K562 (cell line): Measurements from ENCODE around the gene DOCK7. TPM values are rescaled to one million over a fixed set of nuclear protein-coding genes. Genes with fewer than 3 reads are reported as not detected.

ENCODE experiments used
- ATAC-seq: fragments of 200-7000 bp; cut with Tn5 transposase; 3 replicates; pipeline ENCODE4 v1.9.1; 2020; ENCODE audit warnings: moderate library complexity
- BruUV-seq: library from RNA; stranded (reverse); fragments of 400-500 nt; replicated peaks from 2 replicates; lab custom pipeline; 2021; lab: Mats Ljungman, UMichigan
- CTCF ChIA-PET: fragments of 300-600 bp; formaldehyde crosslinking; extraction: SDS; loops from one replicate; lab custom pipeline; 2021; ENCODE audit warnings: low intra/inter-chr PET ratio; lab: Yijun Ruan, JAX
- POLR2A ChIA-PET: fragments of 300-600, 350-650 bp; sonication (Branson Sonifier 250); formaldehyde crosslinking; extraction: SDS; loops from one replicate; lab custom pipeline; 2021; ENCODE audit warnings: antibody characterized with exemption, inconsistent platforms; lab: Yijun Ruan, JAX
- DNase-seq, 4 experiments: peaks; one replicate each; pipeline versions ENCODE4 v3.0.0 to v3.0.0-alpha.2; 2011 to 2018; ENCODE audit warnings: low spot score in 3 of 4, mixed read lengths in 3 of 4; ENCODE audit errors: extremely low read depth in 1 of 4
- FAIRE-seq: peaks from 2 replicates; lab custom pipeline; 2011; peaks lifted over from hg19 to GRCh38; lab: Jason Lieb, UNC
- H2AFZ ChIP-seq: 2 replicates; pipeline ENCODE4 v1.6.0; 2011; ENCODE audit warnings: low read depth, low read length, control low read depth, inconsistent platforms
- H3K27ac ChIP-seq: fragments of 200-600 bp; 3 replicates; pipeline ENCODE4 v1.8.0; 2011; ENCODE audit warnings: low read depth, mild to moderate bottlenecking, control low read depth, inconsistent platforms, low read length, moderate library complexity, mixed read lengths; ENCODE audit errors: extremely low read depth
- H3K27me3 ChIP-seq, 2 experiments: fragments of 300-600 bp in 1 of 2; 2 replicates in 1 of 2; 3 replicates in 1 of 2; pipeline versions ENCODE4 v1.6.0 to v1.8.0; 2011; ENCODE audit warnings: inconsistent platforms in 2 of 2, low read length in 2 of 2, mild to moderate bottlenecking in 1 of 2, mixed read lengths in 1 of 2, moderate library complexity in 1 of 2; ENCODE audit not compliant: control insufficient read depth in 2 of 2, insufficient read depth in 2 of 2
- H3K36me3 ChIP-seq: fragments of 300-600 bp; 3 replicates; pipeline ENCODE4 v1.8.0; 2011; ENCODE audit warnings: mild to moderate bottlenecking, low read length, inconsistent platforms; ENCODE audit not compliant: control insufficient read depth, insufficient read depth
- H3K4me1 ChIP-seq, 2 experiments: fragments of 200-600 bp in 1 of 2; replicated peaks in 1 of 2; 2 replicates in 1 of 2; 3 replicates in 1 of 2; pipeline versions ENCODE4 v1.5.1 to v1.8.0; 2011; ENCODE audit warnings: inconsistent platforms in 2 of 2, low read length in 2 of 2, mild to moderate bottlenecking in 1 of 2, mixed read lengths in 1 of 2, moderate library complexity in 1 of 2; ENCODE audit not compliant: control insufficient read depth in 2 of 2, insufficient read depth in 2 of 2
- H3K4me2 ChIP-seq: 2 replicates; pipeline ENCODE4 v1.6.1; 2011; ENCODE audit warnings: low read length, control low read depth, inconsistent platforms, mixed read lengths; ENCODE audit not compliant: insufficient read depth
- H3K4me3 ChIP-seq: fragments of 200-600 bp; sonication (generic), shearing (Covaris generic); 2 replicates; pipeline ENCODE4 v1.5.1; 2016; ENCODE audit warnings: control low read depth, inconsistent platforms
- H3K79me2 ChIP-seq: fragments of 200-600 bp; 3 replicates; pipeline ENCODE4 v1.8.0; 2011; ENCODE audit warnings: low read length, inconsistent platforms; ENCODE audit not compliant: control insufficient read depth, insufficient read depth
- H3K9ac ChIP-seq, 2 experiments: 2 replicates each; pipeline versions ENCODE4 v1.6.0 to v1.6.1; 2011; ENCODE audit warnings: low read depth in 2 of 2, low read length in 2 of 2, control low read depth in 1 of 2, inconsistent platforms in 1 of 2, mild to moderate bottlenecking in 1 of 2, mixed read lengths in 1 of 2; ENCODE audit not compliant: insufficient read depth in 1 of 2
- H3K9me1 ChIP-seq: one replicate; pipeline ENCODE4 v1.6.0; 2011; ENCODE audit warnings: inconsistent platforms, mild to moderate bottlenecking, low read length, moderate library complexity; ENCODE audit not compliant: control insufficient read depth, insufficient read depth
- H3K9me3 ChIP-seq: replicated peaks from 2 replicates; pipeline ENCODE4 v1.5.1; 2011; ENCODE audit warnings: low read depth, low read length, inconsistent platforms; ENCODE audit not compliant: control insufficient read depth, insufficient read depth
- H4K20me1 ChIP-seq: replicated peaks from 2 replicates; pipeline ENCODE4 v1.6.1; 2011; ENCODE audit warnings: low read length, inconsistent platforms, mixed read lengths; ENCODE audit not compliant: control insufficient read depth, insufficient read depth
- ATF1 ChIP-seq, 2 experiments: fragments of 450-650 bp in 1 of 2; IDR thresholded peaks; 2 replicates each; pipeline ENCODE4 v1.6.1; 2016; ENCODE audit warnings: missing compliant biosample characterization in 1 of 2, missing genetic modification characterization in 1 of 2
- GTF2E2 ChIP-seq: fragments of 200-800 bp; sonication (Bioruptor generic); IDR thresholded peaks from 2 replicates; pipeline ENCODE4 v1.6.1; 2016; ENCODE audit warnings: missing genetic modification characterization, missing compliant biosample characterization
- SIN3A ChIP-seq, 2 experiments: fragments of 150-350 bp in 1 of 2; IDR thresholded peaks; 2 replicates each; pipeline ENCODE4 v1.6.1; 2011 to 2016; ENCODE audit warnings: borderline replicate concordance in 2 of 2, low read depth in 2 of 2, low read length in 2 of 2, mild to moderate bottlenecking in 2 of 2, moderate library complexity in 2 of 2; ENCODE audit not compliant: control insufficient read depth in 1 of 2
- ZFPM2 ChIP-seq: fragments of 250-450 bp; sonication (Bioruptor Pico); IDR thresholded peaks from 2 replicates; pipeline ENCODE4 v1.5.1; 2022; ENCODE audit warnings: mild to moderate bottlenecking
- ZNF23 ChIP-seq: fragments of 250-450 bp; sonication (Bioruptor Pico); IDR thresholded peaks from 2 replicates; pipeline ENCODE4 v1.4.0; 2020; ENCODE audit warnings: mild to moderate bottlenecking
- ZNF609 ChIP-seq: sonication (generic); formaldehyde crosslinking; IDR thresholded peaks from 2 replicates; pipeline ENCODE4 v1.8.1; 2023; ENCODE audit warnings: missing genetic modification reagents, mild to moderate bottlenecking, borderline replicate concordance
- WGBS: fragments of 100-300 bp; shearing (Covaris generic); methylation state at CpG from one replicate; pipeline ENCODE4 v1.1.6; 2016; ENCODE audit warnings: low coverage, mixed read lengths; ENCODE audit not compliant: insufficient coverage; ENCODE audit errors: missing lambda C conversion rate; 5-methylcytosine and 5-hydroxymethylcytosine counted together
- in situ Hi-C: fragments of 300-500 bp; cut with MboI; formaldehyde crosslinking; loops from 4 replicates; pipeline ENCODE4 v1.15.0; 2018; ENCODE audit warnings: inconsistent platforms, mixed read lengths
- intact Hi-C: fragments of 100-400 bp; cut with micrococcal nuclease; formaldehyde crosslinking; loops from 2 replicates; pipeline ENCODE4 v1.14.2; 2022
- polyA plus RNA-seq, 8 experiments: library from polyadenylated mRNA; depleted of rRNA in 4 of 8; stranded (reverse) in 5 of 8; unstranded in 3 of 8; fragments of >200 nt; fragmentation: Nextera tagmentation in 2 of 8; fragmentation: Illumina TruSeq in 1 of 8; extraction: Ambion mirVana in 2 of 8; extraction: Trizol in 1 of 8; gene quantifications; 2 replicates each; pipeline versions ENCODE4 v1.2.1 to v1.2.3, GENCODE V29; 2011 to 2014; ENCODE audit warnings: inconsistent platforms in 1 of 8, missing spikeins in 1 of 8
- total RNA-seq, 7 experiments: library from RNA; depleted of rRNA in 6 of 7; stranded (reverse); fragments of >200 nt in 6 of 7; fragmentation: Illumina TruSeq in 2 of 7; extraction: Trizol in 2 of 7; gene quantifications; 2 replicates each; pipeline versions ENCODE4 v1.2.1 to v1.2.3, GENCODE V29; 2011 to 2021; ENCODE audit warnings: low replicate concordance in 1 of 7

The DOCK7 gene
- total and polyA plus RNA-seq, 9 of the 15 experiments (the other 6 are each of a cell fraction or from before 2014, with no cell fraction given): 4.9 to 35.1 (median 12.6) TPM

- DNase-seq: no peak
- no TSS peak for BruUV-seq
- intact Hi-C loops: no loop called here
- TF ChIP-seq SIN3A (IDR thresholded peaks at IDR 0.05; ENCODE audit: borderline replicate concordance in 2 of 2, control insufficient read depth in 1 of 2, low read depth in 2 of 2, low read length in 2 of 2) (no peak), ATF1 (CRISPR knock-in tag; IDR thresholded peaks at IDR 0.05) (no peak), ATF1 (tag; IDR thresholded peaks at IDR 0.05) (no peak), GTF2E2 (tag) (no peak), ZNF23 (CRISPR knock-in tag) (no peak), ZNF609 (CRISPR knock-in tag) (no peak), ZFPM2 (CRISPR knock-in tag) (no peak)
- TF ChIP-seq, all 486 proteins: peak for 0
- WGBS: 5% methylated on average over 2 of the region's 3 CpGs
- in situ Hi-C loops: no loop called here
- Histone ChIP-seq H3K36me3 (no peaks in the 10 kb centered on the region), H3K9me3 (no peaks in the 10 kb centered on the region), H3K27me3 (peaks cover 0 to 2% of the 10 kb centered on the region in 2 experiments; a peak in 2 of 5 replicates), H4K20me1 (no peaks in the 10 kb centered on the region), H2AFZ (no peak overlapping the region), H3K4me2 (no peak overlapping the region), H3K4me3 (no peak overlapping the region), H3K9ac (no peak overlapping the region), H3K9me1 (no peaks in the 10 kb centered on the region), H3K27ac (no peak overlapping the region), H3K79me2 (no peaks in the 10 kb centered on the region), H3K4me1 (peaks cover 0 to 4% of the 10 kb centered on the region in 2 experiments; a peak in 1 of 5 replicates)
- no peak for ATAC-seq
- no peak for FAIRE-seq
- ChIA-PET CTCF (no interaction called here), POLR2A (interaction anchor here (1.7 kb wide), 1 partner anchor 185 kb away, joined by 3 read pairs; no protein-coding TSS in a partner anchor)
Observed at GRCh38 chr1:62724430-62724829, 36.2 kb upstream of the DOCK7 start.
